EL (cell line): Measurements from ENCODE around the gene CPN2.

Experiments used
- DNase-seq: peaks from one replicate; pipeline ENCODE4 v3.0.0-alpha.2; 2016

CPN2 gene

DNA sequence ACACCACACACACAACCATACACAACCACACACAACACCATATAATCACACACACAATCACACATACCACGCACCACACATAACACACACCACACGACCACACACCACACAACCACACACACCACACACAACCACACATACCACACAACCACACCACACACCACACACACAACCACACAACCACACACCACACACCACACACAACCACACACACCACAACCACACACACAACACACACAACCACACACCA lies 24.2 kb downstream of the CPN2 start:
- DNase-seq, result no peak

- peak; percentile 43 for DNase-seq
Observed at GRCh38 chr3:194326192-194326967, 24.7 kb downstream of the CPN2 start.

GRCh38 chr3:194325424-194326153 lies 25.5 kb downstream of the CPN2 start:
- no peak for DNase-seq

- DNase-seq, result no peak
Observed at GRCh38 chr3:194324823-194325327, 26.3 kb downstream of the CPN2 start.

- DNase-seq, result peak; percentile 69
Observed at GRCh38 chr3:194323785-194324735, 27.1 kb downstream of the CPN2 start.

DNA sequence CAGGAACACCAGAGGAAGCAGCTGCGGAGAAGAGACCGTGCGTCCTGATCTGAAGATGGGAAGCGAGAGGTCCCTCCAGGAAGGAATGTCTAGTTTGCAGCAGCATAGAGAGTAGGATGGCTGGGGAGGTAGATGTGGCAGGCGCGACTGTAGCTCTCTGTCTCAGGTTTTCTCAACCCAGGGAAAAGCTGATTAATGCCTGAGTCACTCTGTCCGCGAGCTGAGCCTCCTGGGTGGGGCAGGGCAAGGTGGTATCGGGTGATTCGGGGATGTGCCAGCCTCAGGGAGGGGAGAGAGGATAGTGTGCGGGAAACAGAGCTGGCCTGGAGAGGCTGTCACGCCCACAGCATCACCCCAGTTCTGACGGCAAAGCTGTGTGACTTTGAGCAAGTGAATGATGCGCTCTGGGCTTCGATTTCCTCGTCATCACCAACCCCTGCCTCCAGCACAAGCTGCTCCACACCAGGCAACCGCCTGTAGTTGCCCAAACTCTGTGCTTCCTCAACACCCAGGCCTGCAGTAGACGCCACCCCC lies 28.4 kb downstream of the CPN2 start:
- DNase-seq, result peak; percentile 79

DNA sequence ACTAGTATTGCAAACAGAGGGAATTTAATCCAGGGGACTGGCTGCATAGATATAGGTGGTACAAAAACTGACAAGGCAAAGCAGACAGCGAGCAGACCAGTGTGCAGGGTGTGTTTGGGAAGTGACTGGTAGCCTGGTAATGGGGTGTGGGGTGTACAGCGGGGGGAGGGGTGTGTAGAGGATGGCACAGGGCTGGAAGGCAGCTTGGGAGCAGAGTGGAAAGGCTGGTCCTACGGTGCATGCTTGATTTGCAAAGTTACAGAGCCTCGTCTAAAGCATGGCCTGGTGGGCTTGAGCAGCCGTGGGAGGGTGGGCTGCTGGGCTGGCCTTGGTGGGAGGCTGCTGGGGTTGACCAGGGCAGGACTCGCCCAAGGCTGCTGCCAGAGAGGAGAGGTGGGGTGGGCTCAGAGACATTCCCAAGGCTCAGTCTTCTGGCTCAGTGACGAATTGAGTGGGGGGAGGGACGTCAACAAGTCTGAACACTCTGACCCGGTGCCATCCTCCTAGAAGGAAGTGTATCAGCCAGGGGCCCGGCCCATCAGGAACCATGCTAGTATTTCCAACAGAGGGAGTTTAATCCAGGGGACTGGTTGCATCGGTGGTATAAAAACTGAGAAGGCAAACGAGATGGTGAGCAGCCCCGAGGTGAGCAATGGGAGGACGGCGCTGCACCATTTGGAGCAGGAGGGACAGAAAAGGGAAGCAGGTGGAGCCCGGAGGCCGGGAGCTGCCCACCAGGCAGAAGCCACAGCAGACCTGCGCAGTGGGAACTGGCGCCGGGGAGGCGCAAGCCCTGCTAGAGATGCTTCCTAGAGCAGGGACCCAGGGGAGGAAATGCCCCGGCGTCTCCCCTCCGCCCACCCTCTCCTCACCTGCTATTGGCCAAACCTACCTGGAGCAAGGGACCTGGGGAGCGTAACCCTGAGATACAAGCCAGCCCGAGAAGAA lies 29.2 kb downstream of the CPN2 start:
- no peak for DNase-seq

GRCh38 chr3:194320744-194321243 lies 30.3 kb downstream of the CPN2 start:
- DNase-seq, result no peak

DNA sequence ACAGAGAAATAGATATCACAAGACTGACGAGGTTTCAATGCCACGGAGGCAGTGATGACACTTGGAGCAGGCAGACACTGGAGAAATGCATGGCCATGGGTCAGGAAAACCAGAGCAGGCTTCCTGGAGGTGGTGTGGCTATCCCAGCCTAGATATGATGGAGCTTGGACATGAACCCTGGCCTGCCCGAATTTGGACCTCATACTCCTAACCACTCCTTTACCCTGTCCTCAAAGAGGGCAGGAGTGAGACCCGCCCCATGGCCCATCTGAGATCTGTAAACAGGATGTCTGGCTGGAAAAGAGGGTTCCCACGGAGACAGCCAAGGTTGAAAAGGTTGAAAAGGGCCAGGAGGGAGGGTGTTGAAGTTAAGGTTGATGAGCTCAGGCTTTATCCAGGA lies 31.0 kb downstream of the CPN2 start:
- no peak for DNase-seq

DNA sequence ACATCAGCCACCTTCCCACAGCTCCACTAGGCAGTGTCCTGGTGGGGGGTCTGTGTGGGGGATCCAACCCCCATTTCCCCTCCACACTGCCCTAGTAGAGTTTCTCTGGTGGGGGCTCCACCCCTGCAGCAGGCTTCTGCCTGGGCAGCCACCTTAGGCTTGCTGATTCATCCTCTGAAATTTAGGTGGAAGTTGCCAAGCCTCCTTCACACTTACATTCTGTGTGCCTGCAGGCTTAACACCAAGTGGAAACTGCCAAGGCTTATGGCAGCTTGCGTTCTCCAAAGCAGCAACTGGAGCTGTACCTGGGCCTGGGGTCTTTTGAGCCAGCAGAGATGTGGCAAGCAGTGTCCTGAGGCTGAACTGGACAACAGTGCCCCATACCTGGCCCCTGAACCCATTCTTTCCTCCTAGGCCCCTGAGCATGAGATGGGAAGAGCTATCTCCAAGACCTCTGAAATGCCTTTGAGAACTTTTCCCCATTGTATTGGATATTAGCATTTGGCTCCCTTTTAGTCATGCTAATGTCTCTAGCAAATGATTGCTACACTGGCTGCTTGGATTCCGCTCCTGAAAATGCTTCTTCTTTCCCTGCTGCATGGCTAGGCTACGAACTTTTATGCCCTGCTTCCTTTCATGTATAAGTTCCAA lies 32.5 kb downstream of the CPN2 start:
- no peak for DNase-seq

DNA sequence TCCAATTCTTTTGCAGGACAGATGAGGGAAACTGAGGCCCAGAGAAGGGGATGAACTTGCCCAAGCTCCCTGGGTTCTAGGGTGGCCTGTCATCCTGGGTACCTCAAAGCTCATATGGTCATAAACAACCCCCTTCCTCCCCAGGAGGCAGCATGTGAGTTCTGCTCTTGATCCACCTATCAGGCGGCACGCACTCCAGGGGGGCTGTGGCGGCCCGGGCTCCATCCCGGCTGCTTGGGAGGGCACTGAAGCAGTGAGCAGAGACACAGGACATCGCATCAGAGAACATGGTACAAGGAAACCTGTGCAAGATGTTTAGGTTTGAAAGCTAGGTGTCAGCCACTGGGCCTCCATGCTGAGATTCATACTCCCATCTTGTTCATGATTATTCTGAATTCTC lies 34.2 kb downstream of the CPN2 start:
- no peak for DNase-seq

DNA sequence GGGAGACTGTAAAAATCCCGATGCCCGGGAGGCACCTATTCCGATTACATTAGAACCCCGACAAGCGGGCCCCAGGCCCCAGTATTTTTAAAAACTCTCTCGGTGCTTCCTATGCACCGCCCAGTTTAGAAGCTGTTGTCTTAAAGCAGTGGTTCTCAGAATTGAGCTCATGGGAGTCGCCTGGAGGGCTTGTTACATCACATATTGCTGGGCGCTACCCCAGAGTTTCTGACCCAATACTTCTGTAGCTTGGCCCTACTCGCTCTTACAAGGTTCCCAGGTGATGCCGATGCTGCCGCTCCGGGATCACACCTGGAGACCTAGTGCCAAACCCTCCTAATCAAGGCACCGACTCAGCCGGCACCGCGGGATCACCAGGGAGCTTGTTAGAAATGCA lies 35.2 kb downstream of the CPN2 start:
- no peak for DNase-seq

- DNase-seq, result peak; percentile 74
Observed at GRCh38 chr3:194315088-194315964, 35.8 kb downstream of the CPN2 start.

- DNase-seq, result no peak
Observed at GRCh38 chr3:194314388-194315068, 36.6 kb downstream of the CPN2 start.

- DNase-seq, result no peak
Observed at GRCh38 chr3:194313560-194314387, 37.4 kb downstream of the CPN2 start.

DNA sequence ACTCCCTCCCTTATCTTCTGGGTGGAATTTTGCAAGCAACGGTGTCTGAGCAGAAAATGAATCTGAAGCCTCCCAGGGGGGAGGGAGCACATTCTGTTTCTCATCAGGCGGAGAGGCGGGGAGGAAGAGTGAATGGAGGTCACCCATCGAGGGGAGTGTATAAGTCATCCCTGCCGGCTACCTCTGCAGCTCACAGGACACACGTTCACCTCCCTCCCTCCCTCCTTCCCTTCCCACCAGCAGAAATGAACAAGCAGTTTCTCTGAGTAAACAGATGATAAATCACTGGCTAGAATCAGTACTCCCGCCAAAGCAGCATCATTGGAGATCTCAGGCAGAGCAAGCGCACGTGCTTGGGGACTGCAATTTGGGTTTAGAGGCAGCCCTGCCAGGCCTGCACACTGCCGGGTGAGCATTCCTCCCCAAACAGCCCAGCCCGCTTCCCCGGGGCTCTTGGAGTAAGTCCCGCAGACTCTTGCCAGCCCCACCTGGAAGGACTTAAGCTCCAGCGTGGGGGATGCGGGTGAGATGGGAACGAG lies 38.3 kb downstream of the CPN2 start:
- DNase-seq, result peak; percentile 26

GRCh38 chr3:194312186-194312742 lies 38.9 kb downstream of the CPN2 start:
- DNase-seq, result no peak

GRCh38 chr3:194311000-194311399 lies 40.1 kb downstream of the CPN2 start:
- no peak for DNase-seq
